NCI-H82 treated with DMSO at 0.1 percent for 48 hours (cell line): ENCODE measurements around the gene PHF21B.

Experiments used
- DNase-seq: peaks from one replicate; lab custom pipeline; 2025; ENCODE audit not compliant: unreplicated experiment; lab: John Stamatoyannopoulos, UW

Gene PHF21B

GRCh38 chr22:44847892-44848291 lies 161.9 kb downstream of the PHF21B start:
- DNase-seq, result no peak

- DNase-seq, result no peak
Observed at GRCh38 chr22:44847380-44847779, 162.4 kb downstream of the PHF21B start.

- DNase-seq, result no peak
Observed at GRCh38 chr22:44846726-44847275, 163.0 kb downstream of the PHF21B start.

- DNase-seq, result no peak
Observed at GRCh38 chr22:44845796-44846720, 163.7 kb downstream of the PHF21B start.

- no peak for DNase-seq
Observed at GRCh38 chr22:44845191-44845590, 164.6 kb downstream of the PHF21B start.

GRCh38 chr22:44842417-44842816 lies 167.4 kb downstream of the PHF21B start:
- no peak for DNase-seq

- no peak for DNase-seq
Observed at GRCh38 chr22:44840611-44841322, 169.0 kb downstream of the PHF21B start.

- no peak for DNase-seq
Observed at GRCh38 chr22:44839721-44840120, 170.1 kb downstream of the PHF21B start.

- no peak for DNase-seq
Observed at GRCh38 chr22:44839061-44839460, 170.7 kb downstream of the PHF21B start.

GRCh38 chr22:44838316-44839016 lies 171.3 kb downstream of the PHF21B start:
- DNase-seq, result no peak

- DNase-seq, result no peak
Observed at GRCh38 chr22:44837481-44837880, 172.3 kb downstream of the PHF21B start.

GRCh38 chr22:44834065-44834464 lies 175.7 kb downstream of the PHF21B start:
- DNase-seq, result no peak

GRCh38 chr22:44831885-44832284 lies 177.9 kb downstream of the PHF21B start:
- DNase-seq, result no peak
